ENCODE results near the gene FRMD4A.

Gene FRMD4A

DNA sequence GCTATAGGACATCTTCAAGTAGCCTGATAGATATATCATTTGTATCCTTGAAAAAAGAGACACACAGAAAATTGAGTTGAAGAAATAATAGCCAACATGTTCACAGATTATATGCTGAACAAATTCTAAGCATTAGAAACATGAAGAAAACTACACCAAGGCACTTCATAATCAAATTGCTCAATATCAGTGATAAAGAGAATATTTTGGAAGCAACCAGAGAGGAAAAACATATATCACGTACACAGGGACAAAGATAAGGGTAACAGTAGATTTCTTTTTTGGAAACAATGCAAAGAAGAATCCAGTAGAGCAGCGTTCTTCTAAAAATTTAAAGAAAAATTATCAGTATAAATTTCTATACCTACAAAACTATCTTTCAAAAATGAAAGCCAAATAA, 6.0 kb upstream of the FRMD4A start:
- DNase-seq, result no peak

DNA sequence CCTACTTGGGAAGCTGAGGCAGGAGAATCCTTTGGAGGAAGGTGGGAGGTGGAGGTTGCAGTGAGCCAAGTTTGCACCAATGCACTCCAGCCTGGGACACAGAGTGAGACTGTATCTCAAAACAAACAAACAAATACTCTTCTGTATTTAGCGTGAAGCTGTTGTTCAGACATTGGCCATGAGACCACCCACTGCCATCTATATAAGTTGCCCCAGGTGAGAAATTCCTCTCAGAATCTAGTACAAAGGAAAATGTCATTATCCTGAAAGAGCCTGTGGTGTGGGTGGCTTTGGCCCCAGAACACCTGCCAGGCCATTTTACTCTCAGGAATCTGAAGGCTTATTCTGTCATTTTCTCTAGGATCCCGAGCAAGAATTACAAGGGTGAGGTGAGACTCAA, 4.0 kb upstream of the FRMD4A start:
- DNase-seq, result no peak

DNA sequence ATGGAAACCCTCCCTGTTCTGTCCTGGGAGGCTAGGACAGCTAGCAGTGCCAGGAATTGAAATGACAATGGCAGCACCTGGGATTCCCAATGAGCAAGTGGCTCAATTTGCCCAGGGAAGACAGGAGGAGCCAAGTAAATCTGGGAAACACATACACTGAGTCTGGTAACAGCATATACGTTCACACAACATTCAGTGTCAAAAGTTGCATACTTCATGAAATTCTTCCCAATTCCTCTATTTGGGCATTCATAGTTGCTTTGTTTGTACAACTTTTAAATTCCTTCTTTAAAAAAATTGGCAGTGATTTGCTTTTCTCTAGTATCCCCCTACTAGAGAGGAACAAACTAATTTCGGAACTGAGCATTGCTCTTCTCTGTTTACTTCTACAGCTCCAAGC, 2.9 kb upstream of the FRMD4A start:
- no peak for DNase-seq

DNA sequence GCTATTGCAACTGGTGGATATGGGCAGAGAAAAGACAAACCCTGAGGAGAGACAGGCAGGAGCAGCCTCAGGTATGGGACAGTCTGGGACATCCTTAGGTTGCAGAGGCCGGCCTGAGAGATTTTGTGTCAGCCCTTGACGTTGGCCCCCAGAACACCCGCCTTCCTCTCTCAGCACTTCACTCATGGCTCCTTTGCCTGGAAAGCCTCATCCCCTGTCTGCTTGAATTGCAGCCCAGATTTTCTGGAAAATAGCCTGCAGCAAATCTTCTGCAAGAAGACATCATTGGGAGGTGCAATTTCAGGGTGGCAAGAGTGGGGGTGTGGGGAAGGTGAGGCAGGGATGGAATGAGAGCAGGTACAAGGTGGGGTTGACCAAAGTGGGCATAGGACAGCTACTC, 2.2 kb upstream of the FRMD4A start:
- DNase-seq, result no peak

DNA sequence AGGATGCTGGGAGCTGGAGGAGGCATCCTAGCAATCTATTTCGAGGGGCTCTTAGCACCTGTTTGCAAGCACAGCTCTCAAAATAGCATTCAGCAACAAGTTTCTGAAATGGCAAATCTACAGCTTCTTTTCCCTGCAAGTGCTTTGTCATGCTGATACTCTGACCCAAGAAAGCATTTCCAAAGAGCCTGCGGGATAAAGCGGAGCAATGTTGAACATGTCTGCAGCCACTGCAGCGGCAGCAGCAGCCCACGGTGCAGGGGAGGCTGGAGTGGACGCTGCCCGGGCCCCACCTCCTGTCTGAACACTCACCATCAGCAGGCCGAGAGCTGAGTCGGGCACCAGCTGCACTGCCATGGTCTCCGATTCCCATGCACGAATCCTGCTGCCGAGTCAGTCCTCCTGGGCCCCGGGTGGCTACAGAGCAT, 964 bp downstream of the FRMD4A start:
- no peak for DNase-seq

DNA sequence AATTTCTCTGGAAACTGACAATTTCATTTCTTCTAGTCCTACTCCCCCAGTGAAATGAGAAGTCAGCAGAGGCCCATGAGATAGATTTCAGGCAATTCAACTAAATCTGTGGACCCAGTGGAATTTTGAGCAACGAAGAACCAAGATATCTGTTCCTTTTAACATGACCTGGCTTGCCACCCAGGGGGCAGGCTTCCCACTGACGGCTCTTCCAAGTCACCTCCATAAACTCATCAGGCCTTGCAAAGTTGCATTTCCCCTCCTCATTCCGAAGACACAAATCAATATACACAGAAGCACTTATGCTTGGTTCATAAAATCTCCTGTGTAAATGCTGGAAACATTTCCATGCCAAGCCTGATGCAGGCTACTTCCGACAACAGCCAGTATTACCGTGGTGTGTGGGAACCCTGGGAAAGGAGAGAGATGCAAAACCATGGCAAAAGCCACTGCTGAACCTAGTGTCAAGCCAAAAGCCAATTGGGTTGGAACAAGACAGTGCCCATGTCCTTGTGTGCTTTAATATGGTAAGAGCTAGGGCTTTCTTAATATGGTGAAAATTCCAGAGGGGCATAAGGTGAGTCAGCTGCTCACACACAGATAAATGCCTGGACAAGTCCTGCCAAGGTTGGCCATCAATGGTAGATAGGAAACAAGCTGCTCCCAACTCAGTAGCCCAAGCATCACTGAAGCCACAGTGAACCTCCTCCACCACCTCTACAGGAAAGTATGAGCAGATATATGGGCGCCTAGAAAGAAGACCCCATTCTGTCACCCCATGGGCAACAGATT, 1.6 kb downstream of the FRMD4A start:
- no peak for DNase-seq

DNA sequence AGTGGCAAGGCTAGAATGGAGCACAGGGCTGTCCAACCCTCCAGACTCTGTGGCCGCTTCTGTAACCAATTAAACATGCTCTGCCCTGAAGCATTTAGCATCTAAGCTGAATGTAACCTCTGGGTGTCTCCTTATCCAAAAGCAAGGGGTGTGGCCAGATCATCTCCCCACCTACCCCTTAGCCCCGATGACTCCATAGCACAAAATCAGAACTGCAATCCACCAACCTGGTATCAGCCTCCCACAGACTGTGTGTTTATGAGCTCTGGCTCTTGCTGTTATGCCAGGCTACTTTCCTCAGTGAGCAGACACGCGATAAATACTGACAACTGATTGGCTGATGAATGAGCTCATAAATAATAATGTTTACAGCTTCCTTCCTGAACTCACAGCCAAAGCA, 3.2 kb downstream of the FRMD4A start:
- DNase-seq, result no peak

DNA sequence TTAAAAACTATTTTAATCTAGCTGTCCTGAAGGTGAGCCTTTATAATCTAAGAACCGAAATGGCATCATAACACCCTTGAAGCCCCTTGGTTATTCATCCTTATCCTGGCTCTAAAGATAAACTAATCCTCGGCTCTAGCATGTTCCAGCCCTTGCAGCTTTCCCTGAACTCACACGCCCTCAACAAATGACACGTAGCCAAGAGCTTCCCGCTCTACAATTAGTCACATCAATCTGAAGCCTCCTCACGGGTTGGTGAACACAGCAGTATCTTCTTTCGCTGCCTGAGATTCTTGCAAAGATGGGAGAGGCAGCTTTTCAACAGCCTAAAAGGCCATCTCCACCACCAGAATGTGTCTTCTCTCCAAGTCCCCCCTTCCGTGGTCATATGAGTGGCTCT, 4.1 kb downstream of the FRMD4A start:
- no peak for DNase-seq

DNA sequence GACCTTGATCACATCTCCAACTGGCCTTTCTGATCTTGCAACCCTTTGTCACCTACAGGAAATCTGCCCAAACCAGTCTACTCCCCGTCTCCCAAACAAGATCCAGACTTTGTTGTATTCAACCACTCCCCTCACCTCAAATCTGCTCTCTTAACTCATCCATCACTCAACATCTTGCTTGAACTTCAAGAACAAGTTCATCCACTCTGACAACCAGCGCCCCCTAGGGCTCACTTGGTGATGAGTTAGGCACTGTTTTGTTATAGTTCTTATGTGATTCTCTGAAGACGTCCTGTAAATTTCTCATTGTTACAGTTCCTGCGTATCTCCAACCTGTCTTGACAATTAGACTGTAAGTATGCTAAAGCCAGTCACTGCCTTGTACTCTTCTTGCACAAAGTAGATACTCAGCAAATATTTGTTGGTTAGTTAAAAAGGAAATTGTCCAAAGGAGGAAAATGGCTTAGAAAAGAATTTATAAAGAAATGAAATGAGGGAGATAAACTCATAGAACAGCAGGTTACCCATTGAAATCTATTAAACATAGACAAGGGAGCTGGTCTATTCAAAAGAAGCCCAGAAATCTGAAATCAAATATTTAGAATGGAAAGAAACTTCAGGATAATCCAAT, 5.3 kb downstream of the FRMD4A start:
- DNase-seq, result peak in 2 of 4 experiments; percentile 9 to 17

DNA sequence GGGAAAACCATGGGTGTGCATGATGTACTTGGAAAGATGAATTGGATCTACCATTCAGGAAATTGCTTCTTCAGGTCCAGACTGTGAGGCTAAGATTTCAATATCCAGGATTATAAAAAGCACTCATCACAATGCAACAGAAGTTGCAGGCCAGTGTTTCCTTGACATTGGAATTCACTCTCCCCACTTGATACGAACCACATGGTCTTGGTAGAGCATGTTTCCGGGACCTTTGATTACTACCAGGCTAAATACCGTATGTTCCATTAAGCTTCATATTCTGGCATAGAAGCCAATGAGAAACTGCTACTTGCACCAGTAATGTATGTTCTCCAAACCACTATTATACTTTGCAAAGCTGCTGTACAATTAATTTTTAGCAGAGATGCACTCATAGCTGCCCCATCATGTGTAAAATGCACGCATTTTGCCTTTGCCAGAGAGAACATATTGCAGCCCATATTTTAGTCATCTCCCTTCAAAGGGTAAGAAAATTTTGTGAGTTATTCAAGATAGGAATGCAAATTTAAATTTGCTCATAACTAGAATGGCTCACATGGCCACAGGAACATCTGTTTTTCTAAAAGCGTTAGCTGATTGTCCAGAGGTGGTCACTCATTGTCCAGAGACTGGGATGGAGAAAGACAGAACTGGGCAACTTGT, 8.1 kb downstream of the FRMD4A start:
- DNase-seq, result no peak

DNA sequence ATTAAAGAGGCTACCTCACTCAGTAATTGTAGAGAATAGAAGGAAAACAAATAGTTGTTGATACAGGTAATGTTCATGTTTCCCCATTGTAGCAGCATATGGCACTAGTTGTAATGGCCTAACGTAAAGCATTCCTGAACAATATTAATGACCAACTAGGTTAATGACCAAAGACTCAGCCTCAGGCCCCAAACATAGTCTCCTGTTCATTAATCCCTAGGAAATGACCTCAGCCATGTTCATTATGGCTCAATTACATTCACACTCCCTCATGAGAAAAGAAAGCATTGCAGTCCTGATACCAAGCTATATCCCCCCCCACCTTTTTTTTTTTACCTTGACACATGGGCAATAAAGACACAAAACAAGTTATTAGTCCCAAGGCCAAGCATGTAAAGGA, 12.7 kb downstream of the FRMD4A start:
- DNase-seq, result no peak

DNA sequence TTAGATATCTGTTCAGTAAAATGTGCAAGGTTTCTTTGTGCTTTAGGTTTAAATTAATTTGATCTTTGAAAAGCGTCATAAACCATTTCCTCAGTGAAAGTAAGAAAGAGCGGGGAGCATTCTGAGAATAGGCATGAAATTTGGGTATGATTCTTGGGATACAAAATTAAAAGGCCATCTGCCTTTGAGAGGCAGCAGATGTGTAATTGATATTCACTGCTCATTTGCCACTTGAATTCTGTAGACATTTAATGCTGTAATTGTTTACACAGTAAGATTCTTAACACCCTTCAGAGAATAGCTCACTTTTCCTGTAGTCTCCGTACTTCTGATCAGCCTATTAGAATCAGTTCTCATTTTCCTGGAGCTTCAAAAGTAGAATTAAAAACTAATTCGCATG, 18.7 kb downstream of the FRMD4A start:
- DNase-seq, result no peak

DNA sequence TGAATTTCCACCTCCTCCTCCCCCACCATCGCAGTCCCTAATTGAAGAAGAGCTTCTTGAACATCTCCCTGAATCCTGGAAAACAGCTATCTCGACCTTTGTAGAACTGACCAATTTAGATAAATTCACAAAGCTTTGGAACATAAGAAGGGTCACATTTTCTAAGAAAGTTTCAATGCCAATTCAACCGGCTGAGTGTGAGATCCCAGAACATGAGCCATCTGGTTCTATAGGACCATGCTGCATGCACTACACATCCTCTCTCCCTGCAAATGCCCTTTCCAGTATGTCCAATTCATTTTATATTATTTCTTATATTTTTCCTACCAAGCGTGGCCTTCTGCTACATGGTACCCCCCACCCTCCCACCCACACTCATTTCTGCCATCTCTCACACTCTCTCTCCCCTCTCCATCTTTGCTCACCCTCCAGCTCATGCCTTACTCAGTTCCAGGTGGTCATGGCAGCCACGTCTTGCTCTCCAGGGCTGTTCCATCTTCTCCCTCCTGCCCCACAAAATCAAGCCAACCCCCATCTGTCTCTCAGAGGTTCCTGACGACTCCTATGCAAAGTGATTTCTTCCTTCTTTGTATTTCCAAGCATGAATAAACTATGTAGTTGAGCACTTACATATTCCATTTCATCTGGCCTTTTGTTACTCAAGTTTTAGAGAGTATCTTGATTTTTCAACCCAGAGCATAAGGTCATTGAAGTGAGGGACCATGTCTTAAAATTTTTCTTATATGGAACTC, 19.3 kb downstream of the FRMD4A start:
- DNase-seq, result no peak

DNA sequence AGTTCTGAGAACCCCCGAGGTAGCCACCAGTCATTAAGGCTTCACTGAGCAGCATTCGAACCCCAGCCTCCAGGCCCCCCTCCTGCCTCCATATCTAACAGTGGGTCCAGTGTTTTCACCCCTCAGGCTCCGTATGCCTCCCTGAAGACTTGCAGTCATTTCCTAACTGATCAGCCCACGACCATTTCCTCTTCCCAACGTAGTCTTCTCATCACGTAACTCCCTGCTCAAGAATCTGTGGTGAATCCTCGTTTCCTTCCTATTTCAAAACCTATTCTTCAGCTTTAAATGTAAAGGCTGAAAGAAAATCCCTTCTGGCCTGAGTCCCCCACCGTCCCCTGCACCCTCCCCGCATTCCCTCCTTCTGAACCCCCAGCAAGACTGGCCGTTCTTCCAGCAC, 21.1 kb downstream of the FRMD4A start:
- no peak for DNase-seq

DNA sequence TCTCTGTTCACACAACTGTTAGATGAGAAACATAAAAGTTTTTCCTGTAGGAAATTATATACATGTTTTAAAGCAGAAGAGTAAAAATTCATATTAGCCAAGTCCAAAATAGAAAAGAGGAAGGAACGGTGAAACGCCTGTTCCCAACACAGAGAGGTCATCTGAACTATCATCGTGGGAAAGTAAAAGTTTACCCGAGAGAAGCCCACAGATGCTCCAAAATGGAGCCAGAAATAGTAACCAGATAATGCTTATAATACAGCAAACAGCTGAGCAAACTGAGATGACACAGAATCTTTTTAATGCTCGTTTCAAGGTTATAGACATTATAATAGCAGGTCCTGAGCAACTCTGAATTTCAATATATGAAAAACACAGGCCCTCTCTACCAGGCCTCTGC, 24.5 kb downstream of the FRMD4A start:
- no peak for DNase-seq

DNA sequence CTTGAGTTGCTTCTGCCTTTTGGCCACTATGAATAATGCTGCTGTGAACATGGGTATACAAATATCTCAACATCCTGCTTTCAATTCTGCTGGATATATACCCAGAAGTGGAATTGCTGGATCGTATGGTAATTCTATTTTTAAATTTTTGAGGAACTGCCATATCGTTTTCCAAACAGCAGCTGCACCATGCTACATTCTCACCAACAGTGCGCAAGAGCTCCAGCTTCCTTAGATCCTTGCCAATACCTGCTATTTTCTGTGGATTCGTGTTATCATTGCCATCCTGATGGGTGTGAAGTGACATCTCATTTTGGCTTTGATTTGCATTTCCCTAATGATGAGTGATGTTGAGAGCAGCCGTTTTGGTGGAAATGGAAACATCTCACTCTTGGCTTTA, 26.7 kb downstream of the FRMD4A start:
- no peak for DNase-seq

DNA sequence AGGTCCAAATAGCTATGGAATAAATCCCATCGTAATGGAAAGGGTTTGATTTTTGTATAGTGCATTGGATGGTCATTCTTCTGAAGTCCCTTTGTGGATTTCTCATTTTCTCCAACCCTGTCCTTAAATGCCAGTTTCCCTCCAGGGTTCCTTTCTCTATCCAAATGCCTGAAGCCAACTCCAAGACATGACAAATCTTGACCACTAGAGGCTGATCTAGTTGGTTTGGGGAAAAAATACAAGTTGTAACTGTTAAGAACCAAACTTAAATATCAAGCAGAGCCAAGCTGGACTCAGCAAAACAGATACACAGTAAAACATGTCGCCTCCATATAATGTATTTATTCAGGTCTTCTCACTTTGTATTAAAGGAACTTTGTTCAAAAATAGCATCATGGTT, 28.7 kb downstream of the FRMD4A start:
- no peak for DNase-seq

DNA sequence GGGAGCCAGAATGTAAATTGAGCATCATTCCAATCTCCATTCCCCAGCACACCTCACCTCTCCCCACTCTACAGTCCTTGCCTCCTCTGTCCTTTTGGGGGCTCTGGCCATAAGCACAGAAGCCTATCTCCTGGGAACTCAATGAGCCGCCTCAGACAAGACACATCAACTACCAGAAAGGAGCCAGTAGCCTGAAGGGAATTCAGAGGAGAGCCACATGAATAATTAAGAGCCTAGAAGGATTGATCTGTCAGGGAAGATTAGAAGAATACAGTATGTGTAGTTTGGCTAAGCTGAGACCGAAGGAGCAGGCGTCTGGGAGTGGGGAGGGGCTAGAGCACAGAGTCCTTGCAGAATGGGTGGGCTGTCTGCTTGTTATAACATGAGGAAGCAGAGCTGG, 31.2 kb downstream of the FRMD4A start:
- DNase-seq, result no peak

DNA sequence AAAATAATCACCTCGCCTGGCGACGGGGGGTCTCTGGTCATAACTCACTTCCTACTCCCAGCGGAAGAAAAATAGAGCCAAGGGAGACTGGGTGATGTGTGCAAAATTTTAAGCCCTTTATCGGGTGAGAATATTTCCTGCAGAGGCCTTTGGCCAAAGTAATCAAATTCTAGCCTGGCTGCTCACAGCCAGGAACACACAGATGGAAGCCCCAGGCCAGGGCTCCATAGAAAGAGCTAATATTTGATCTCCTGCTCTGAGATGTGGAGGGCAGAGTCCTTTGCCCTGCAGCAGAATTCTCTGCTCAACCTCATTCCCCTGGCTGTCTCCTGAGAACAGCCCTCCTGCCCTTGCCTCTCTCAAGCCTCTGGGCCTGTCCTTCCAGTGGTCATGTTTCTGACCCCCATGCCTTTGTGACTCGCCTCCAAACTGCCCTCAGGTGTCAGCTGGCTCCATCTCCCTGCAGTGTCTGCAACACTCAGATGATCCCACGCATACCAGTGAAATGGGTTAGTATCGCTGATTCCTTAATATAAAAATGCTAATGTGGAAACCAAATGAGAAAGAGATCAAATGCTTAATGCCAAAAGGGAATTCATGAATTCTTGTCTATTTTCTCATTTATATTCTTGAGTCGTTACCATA, 34.5 kb downstream of the FRMD4A start:
- DNase-seq, result no peak

DNA sequence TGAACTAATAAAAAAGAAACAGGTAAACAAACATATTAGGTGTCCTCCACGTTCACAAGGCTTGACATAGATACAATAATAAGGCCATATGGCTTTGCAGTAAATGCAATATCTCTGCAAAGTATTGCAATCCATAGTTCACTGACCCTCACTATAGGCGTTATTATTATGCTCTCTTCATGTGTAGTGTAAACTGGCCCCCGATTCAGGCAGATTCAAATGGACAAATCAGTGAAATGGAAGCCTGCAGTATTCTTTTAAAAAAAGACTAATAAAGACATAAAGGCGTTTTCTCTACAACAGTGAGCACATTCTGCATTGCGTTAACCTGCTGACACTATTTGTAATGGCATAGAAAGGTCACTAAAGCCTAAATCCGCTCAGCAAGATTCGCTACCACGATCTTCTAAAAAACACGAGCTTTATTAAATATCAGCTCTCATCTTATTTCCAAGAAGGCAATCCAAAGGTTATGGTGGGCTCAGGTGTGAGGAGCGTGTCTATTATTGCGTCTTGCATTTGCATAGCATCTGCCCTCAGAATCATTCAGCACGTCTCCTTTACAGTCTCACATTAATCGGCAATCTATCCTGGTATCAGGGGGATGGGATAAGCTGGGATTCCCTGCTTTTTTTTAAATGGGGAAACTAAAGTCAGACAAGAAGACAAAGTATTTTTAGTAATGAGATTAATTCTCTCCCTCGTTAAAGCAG, 36.2 kb downstream of the FRMD4A start:
- DNase-seq, result no peak

DNA sequence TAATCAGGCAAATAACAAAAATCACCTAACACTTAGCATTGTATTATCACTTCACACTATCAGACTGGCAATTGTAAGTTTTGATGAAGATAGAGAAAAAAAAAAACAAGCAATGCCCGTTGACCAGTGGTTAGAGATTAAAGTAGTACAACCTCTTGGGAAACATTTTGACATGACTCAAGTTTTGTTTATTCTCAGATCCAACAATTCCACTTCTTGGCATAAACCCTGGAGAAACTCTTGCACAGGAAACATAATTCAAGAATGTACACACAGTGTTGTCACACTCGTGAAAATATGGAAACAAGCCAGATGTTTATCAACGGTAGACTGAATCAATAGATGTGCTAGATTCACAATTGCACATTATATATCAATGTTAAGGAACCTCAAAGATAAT, 37.2 kb downstream of the FRMD4A start:
- DNase-seq, result no peak

DNA sequence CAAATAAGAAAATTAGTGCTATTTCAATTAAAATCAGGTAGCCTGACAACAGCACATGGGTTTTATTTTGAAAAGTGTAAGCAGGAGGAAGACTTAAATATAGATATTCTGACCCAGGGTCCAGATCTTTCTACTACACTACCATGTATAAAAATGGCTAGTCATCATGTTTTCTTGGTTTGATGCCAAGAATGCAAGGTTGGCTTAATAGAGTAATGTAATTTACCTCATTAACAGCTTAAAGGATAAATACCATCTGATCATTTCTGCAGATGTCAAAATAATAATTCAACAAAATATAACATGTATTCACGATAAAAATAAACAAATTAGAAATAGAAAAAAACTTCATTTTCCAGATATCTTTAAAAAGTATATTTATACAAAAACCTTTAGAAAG, 39.4 kb downstream of the FRMD4A start:
- DNase-seq, result no peak
